Lung (tissue), 12 donors: ENCODE results near the gene ANP32B. TPM values are rescaled to one million over a fixed set of nuclear protein-coding genes. Genes with fewer than 3 reads are reported as not detected.

ENCODE experiments used
- ATAC-seq: fragments of 200-7000 bp; cut with Tn5 transposase; one replicate; pipeline ENCODE4 v1.9.1; 2020; ENCODE audit warnings: moderate number of reproducible peaks; ENCODE audit not compliant: insufficient read depth, low FRiP score
- DNase-seq, 3 donors: peaks; one replicate each; pipeline ENCODE4 v3.0.0-alpha.2; 2013 to 2017
- H3K27ac ChIP-seq, 2 donors: one replicate each; pipeline ENCODE4 v1.5.1; 2013; ENCODE audit warnings: mild to moderate bottlenecking in 2 of 2, moderate library complexity in 2 of 2, control low read depth in 1 of 2, inconsistent platforms in 1 of 2, low read depth in 1 of 2, low read length in 1 of 2
- H3K27me3 ChIP-seq, 3 donors: one replicate each; pipeline ENCODE4 v1.5.1; 2013; ENCODE audit warnings: low read length in 2 of 3; ENCODE audit not compliant: control insufficient read depth in 3 of 3, insufficient read depth in 3 of 3
- H3K36me3 ChIP-seq, 4 donors: one replicate each; pipeline ENCODE4 v1.5.1; 2013; ENCODE audit warnings: low read length in 4 of 4, mild to moderate bottlenecking in 1 of 4, moderate library complexity in 1 of 4; ENCODE audit not compliant: control insufficient read depth in 4 of 4, insufficient read depth in 4 of 4
- H3K4me1 ChIP-seq, 5 donors: one replicate each; pipeline ENCODE4 v1.5.1; 2013; ENCODE audit warnings: low read length in 5 of 5, mild to moderate bottlenecking in 2 of 5, moderate library complexity in 1 of 5; ENCODE audit not compliant: control insufficient read depth in 5 of 5, insufficient read depth in 5 of 5
- H3K4me3 ChIP-seq: one replicate; pipeline ENCODE4 v1.5.1; 2013; ENCODE audit warnings: mild to moderate bottlenecking, control low read depth, moderate library complexity
- H3K9ac ChIP-seq, 2 donors: one replicate each; pipeline ENCODE4 v1.5.1; 2013; ENCODE audit warnings: low read length in 2 of 2, control low read depth in 1 of 2; ENCODE audit not compliant: insufficient read depth in 1 of 2
- H3K9me3 ChIP-seq, 4 donors: one replicate each; pipeline ENCODE4 v1.5.1; 2013; ENCODE audit warnings: low read length in 3 of 4, mild to moderate bottlenecking in 1 of 4, moderate library complexity in 1 of 4; ENCODE audit not compliant: control insufficient read depth in 4 of 4, insufficient read depth in 3 of 4
- CTCF ChIP-seq: IDR thresholded peaks from 2 replicates; pipeline ENCODE4 v1.5.1; 2012; ENCODE audit warnings: mild to moderate bottlenecking; ENCODE audit errors: control extremely low read depth, extremely low read depth
- WGBS, 2 donors: extraction: QIAGEN DNeasy Blood & Tissue Kit; methylation state at CpG; one replicate each; pipeline ENCODE4 v1.1.7; 2013; 5-methylcytosine and 5-hydroxymethylcytosine counted together
- polyA plus RNA-seq, 2 donors: library from polyadenylated mRNA; stranded (reverse); fragments of 200-250 nt; gene quantifications; one replicate each; pipeline ENCODE4 v1.2.1, GENCODE V29; 2013
- total RNA-seq, 2 donors: library from RNA; depleted of rRNA in 1 of 2; stranded (reverse); fragments of >200 nt in 1 of 2; gene quantifications; one replicate each; pipeline ENCODE4 v1.2.1, GENCODE V29; 2014 to 2021
- donor health status: control.
- donor health status: control.
- donor health status: Bipolar disorder and iron deficiency.
- donor health status: healthy.
- donor health status: DM: yes; HTN: yes; CAD: no.

The ANP32B gene
- total and polyA plus RNA-seq, 4 donors, result 45.4 to 152 (median 103) TPM

DNA sequence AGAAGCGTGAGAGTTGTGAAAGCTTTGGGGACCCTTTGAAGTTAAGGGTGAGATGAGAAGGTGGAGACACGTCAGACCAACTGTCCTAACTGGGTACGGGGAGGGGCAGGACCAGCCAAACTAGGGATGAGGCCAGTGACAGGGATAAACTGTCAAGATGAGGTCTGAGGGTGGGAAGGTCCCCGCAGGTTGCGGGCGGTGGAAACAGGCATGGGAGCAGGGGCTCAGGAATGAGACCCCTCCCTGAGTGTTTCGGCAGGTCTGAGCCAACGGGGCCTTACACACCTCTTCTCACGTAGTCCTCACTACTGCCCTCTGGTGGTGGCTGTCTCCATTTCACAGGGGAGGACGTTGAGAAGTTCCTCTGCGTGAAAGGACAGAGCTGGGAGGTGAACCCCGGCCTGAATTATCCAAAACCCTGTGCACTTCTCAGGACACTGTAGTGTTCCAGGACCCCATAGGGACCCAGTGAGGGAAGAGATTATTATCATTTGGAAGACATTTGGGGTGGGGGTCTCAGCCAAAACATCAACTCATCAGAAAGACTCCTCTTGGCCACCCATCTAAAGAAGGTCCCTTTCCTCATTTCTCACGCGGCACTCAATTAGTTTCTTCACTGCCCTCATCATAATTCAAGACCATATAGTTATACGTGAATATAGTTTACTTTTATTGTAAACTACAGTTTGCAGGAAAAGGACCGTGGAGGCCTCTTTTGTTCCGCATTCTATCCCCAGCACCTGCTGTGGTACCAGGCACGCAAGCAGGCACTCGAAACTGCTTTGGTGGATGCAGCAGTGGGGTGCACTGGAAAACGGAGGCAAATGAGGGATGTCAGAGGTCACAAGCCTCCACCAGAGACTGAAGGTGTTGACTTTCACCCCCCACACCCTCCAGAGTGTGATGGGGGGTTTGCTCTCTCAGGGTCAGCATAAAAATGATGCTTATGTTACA lies 51.7 kb downstream of the ANP32B start:
- peak; percentile 77 for ATAC-seq
- H3K27me3 ChIP-seq, result peaks cover 0 to 3% (median 0%) of the 10 kb centered on the region in 3 donors
- H3K36me3 ChIP-seq, result no peaks in the 10 kb centered on the region
- peaks cover 0 to 4% (median 0%) of the 10 kb centered on the region in 5 donors for H3K4me1 ChIP-seq
- no peaks in the 10 kb centered on the region for H3K9me3 ChIP-seq
- peak; percentile 81 for TF ChIP-seq CTCF
- 40 to 46% methylated on average over 20 of the region's 20 CpGs for WGBS, 2 donors
- H3K4me3 ChIP-seq, result no peak overlapping the region
- peak; percentile 72 to 79 (median 74) for DNase-seq
- H3K27ac ChIP-seq, result no peak overlapping the region
- H3K9ac ChIP-seq, result no peak overlapping the region

- ATAC-seq (peak; percentile 43), DNase-seq (peak in 1 of 3 donors; percentile 25)
- Histone ChIP-seq H3K4me3 (no peak overlapping the region), H3K9ac (no peak overlapping the region), H3K4me1 (peaks cover 0 to 4% (median 0%) of the 10 kb centered on the region in 5 donors), H3K27ac (peak overlapping the region in 1 of 2 donors; percentile 26), H3K36me3 (no peaks in the 10 kb centered on the region), H3K9me3 (no peaks in the 10 kb centered on the region), H3K27me3 (peaks cover 0 to 3% (median 0%) of the 10 kb centered on the region in 3 donors)
- no peak for TF ChIP-seq CTCF
Observed at GRCh38 chr9:98037357-98037756, 54.2 kb downstream of the ANP32B start.

DNA sequence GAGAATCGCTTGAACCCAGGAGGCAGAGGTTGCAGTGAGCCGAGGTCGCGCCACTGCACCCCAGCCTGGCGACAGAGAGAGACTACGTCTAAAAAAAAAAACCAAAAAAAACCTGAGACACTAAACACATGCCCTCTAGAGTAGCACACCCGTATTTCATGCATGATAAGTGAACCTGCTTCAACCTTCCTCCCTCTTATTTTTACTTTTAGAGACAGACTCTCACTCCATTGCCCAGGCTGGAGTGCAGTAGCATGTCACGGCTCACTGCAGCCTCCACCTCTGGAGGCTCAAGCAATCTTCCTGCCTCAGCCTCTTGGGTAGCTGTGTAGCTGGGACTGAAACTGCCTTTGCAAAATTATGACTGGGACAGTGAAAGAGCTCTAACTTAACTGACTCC lies 55.8 kb downstream of the ANP32B start:
- 85 to 88% methylated on average over 8 of the region's 8 CpGs for WGBS, 2 donors
- DNase-seq, result no peak
- no peak overlapping the region for H3K27ac ChIP-seq
- no peak overlapping the region for H3K9ac ChIP-seq
- no peak overlapping the region for H3K4me3 ChIP-seq
- no peak for ATAC-seq
- no peaks in the 10 kb centered on the region for H3K9me3 ChIP-seq
- no peak for TF ChIP-seq CTCF
- H3K27me3 ChIP-seq, result peaks cover 0 to 3% (median 0%) of the 10 kb centered on the region in 3 donors
- peaks cover 0 to 4% (median 3%) of the 10 kb centered on the region in 5 donors for H3K4me1 ChIP-seq
- H3K36me3 ChIP-seq, result no peaks in the 10 kb centered on the region
